K562 (cell line): ENCODE measurements around the gene INPP5D. TPM values are rescaled to one million over a fixed set of nuclear protein-coding genes. Genes with fewer than 3 reads are reported as not detected.

Source experiments
- ATAC-seq: fragments of 200-7000 bp; cut with Tn5 transposase; 3 replicates; pipeline ENCODE4 v1.9.1; 2020; ENCODE audit warnings: moderate library complexity
- BruUV-seq: library from RNA; stranded (reverse); fragments of 400-500 nt; replicated peaks from 2 replicates; lab custom pipeline; 2021; lab: Mats Ljungman, UMichigan
- CTCF ChIA-PET: fragments of 300-600 bp; formaldehyde crosslinking; extraction: SDS; loops from one replicate; lab custom pipeline; 2021; ENCODE audit warnings: low intra/inter-chr PET ratio; lab: Yijun Ruan, JAX
- POLR2A ChIA-PET: fragments of 300-600, 350-650 bp; sonication (Branson Sonifier 250); formaldehyde crosslinking; extraction: SDS; loops from one replicate; lab custom pipeline; 2021; ENCODE audit warnings: antibody characterized with exemption, inconsistent platforms; lab: Yijun Ruan, JAX
- DNase-seq, 4 experiments: peaks; one replicate each; pipeline versions ENCODE4 v3.0.0 to v3.0.0-alpha.2; 2011 to 2018; ENCODE audit warnings: low spot score in 3 of 4, mixed read lengths in 3 of 4; ENCODE audit errors: extremely low read depth in 1 of 4
- FAIRE-seq: peaks from 2 replicates; lab custom pipeline; 2011; peaks lifted over from hg19 to GRCh38; lab: Jason Lieb, UNC
- H2AFZ ChIP-seq: 2 replicates; pipeline ENCODE4 v1.6.0; 2011; ENCODE audit warnings: low read depth, low read length, control low read depth, inconsistent platforms
- H3K27ac ChIP-seq: fragments of 200-600 bp; 3 replicates; pipeline ENCODE4 v1.8.0; 2011; ENCODE audit warnings: low read depth, mild to moderate bottlenecking, control low read depth, inconsistent platforms, low read length, moderate library complexity, mixed read lengths; ENCODE audit errors: extremely low read depth
- H3K27me3 ChIP-seq, 2 experiments: fragments of 300-600 bp in 1 of 2; 2 replicates in 1 of 2; 3 replicates in 1 of 2; pipeline versions ENCODE4 v1.6.0 to v1.8.0; 2011; ENCODE audit warnings: inconsistent platforms in 2 of 2, low read length in 2 of 2, mild to moderate bottlenecking in 1 of 2, mixed read lengths in 1 of 2, moderate library complexity in 1 of 2; ENCODE audit not compliant: control insufficient read depth in 2 of 2, insufficient read depth in 2 of 2
- H3K36me3 ChIP-seq: fragments of 300-600 bp; 3 replicates; pipeline ENCODE4 v1.8.0; 2011; ENCODE audit warnings: mild to moderate bottlenecking, low read length, inconsistent platforms; ENCODE audit not compliant: control insufficient read depth, insufficient read depth
- H3K4me1 ChIP-seq, 2 experiments: fragments of 200-600 bp in 1 of 2; replicated peaks in 1 of 2; 2 replicates in 1 of 2; 3 replicates in 1 of 2; pipeline versions ENCODE4 v1.5.1 to v1.8.0; 2011; ENCODE audit warnings: inconsistent platforms in 2 of 2, low read length in 2 of 2, mild to moderate bottlenecking in 1 of 2, mixed read lengths in 1 of 2, moderate library complexity in 1 of 2; ENCODE audit not compliant: control insufficient read depth in 2 of 2, insufficient read depth in 2 of 2
- H3K4me2 ChIP-seq: 2 replicates; pipeline ENCODE4 v1.6.1; 2011; ENCODE audit warnings: low read length, control low read depth, inconsistent platforms, mixed read lengths; ENCODE audit not compliant: insufficient read depth
- H3K4me3 ChIP-seq: fragments of 200-600 bp; sonication (generic), shearing (Covaris generic); 2 replicates; pipeline ENCODE4 v1.5.1; 2016; ENCODE audit warnings: control low read depth, inconsistent platforms
- H3K79me2 ChIP-seq: fragments of 200-600 bp; 3 replicates; pipeline ENCODE4 v1.8.0; 2011; ENCODE audit warnings: low read length, inconsistent platforms; ENCODE audit not compliant: control insufficient read depth, insufficient read depth
- H3K9ac ChIP-seq, 2 experiments: 2 replicates each; pipeline versions ENCODE4 v1.6.0 to v1.6.1; 2011; ENCODE audit warnings: low read depth in 2 of 2, low read length in 2 of 2, control low read depth in 1 of 2, inconsistent platforms in 1 of 2, mild to moderate bottlenecking in 1 of 2, mixed read lengths in 1 of 2; ENCODE audit not compliant: insufficient read depth in 1 of 2
- H3K9me1 ChIP-seq: one replicate; pipeline ENCODE4 v1.6.0; 2011; ENCODE audit warnings: inconsistent platforms, mild to moderate bottlenecking, low read length, moderate library complexity; ENCODE audit not compliant: control insufficient read depth, insufficient read depth
- H3K9me3 ChIP-seq: replicated peaks from 2 replicates; pipeline ENCODE4 v1.5.1; 2011; ENCODE audit warnings: low read depth, low read length, inconsistent platforms; ENCODE audit not compliant: control insufficient read depth, insufficient read depth
- H4K20me1 ChIP-seq: replicated peaks from 2 replicates; pipeline ENCODE4 v1.6.1; 2011; ENCODE audit warnings: low read length, inconsistent platforms, mixed read lengths; ENCODE audit not compliant: control insufficient read depth, insufficient read depth
- ATF2 ChIP-seq: sonication (generic); formaldehyde crosslinking; IDR thresholded peaks from 2 replicates; pipeline ENCODE4 v1.8.1; 2022; ENCODE audit warnings: missing genetic modification reagents
- BRD9 ChIP-seq: fragments of 450-650 bp; IDR thresholded peaks from 2 replicates; pipeline ENCODE4 v1.6.1; 2018; ENCODE audit warnings: low read depth; ENCODE audit not compliant: partially characterized antibody
- NCOA2 ChIP-seq, 2 experiments: fragments of 450-650 bp; IDR thresholded peaks; 2 replicates each; pipeline ENCODE4 v1.6.1; 2018; ENCODE audit warnings: mild to moderate bottlenecking in 2 of 2, moderate library complexity in 1 of 2; ENCODE audit not compliant: partially characterized antibody in 2 of 2
- WGBS: fragments of 100-300 bp; shearing (Covaris generic); methylation state at CpG from one replicate; pipeline ENCODE4 v1.1.6; 2016; ENCODE audit warnings: low coverage, mixed read lengths; ENCODE audit not compliant: insufficient coverage; ENCODE audit errors: missing lambda C conversion rate; 5-methylcytosine and 5-hydroxymethylcytosine counted together
- in situ Hi-C: fragments of 300-500 bp; cut with MboI; formaldehyde crosslinking; loops from 4 replicates; pipeline ENCODE4 v1.15.0; 2018; ENCODE audit warnings: inconsistent platforms, mixed read lengths
- intact Hi-C: fragments of 100-400 bp; cut with micrococcal nuclease; formaldehyde crosslinking; loops from 2 replicates; pipeline ENCODE4 v1.14.2; 2022
- polyA plus RNA-seq, 8 experiments: library from polyadenylated mRNA; depleted of rRNA in 4 of 8; stranded (reverse) in 5 of 8; unstranded in 3 of 8; fragments of >200 nt; fragmentation: Nextera tagmentation in 2 of 8; fragmentation: Illumina TruSeq in 1 of 8; extraction: Ambion mirVana in 2 of 8; extraction: Trizol in 1 of 8; gene quantifications; 2 replicates each; pipeline versions ENCODE4 v1.2.1 to v1.2.3, GENCODE V29; 2011 to 2014; ENCODE audit warnings: inconsistent platforms in 1 of 8, missing spikeins in 1 of 8
- total RNA-seq, 7 experiments: library from RNA; depleted of rRNA in 6 of 7; stranded (reverse); fragments of >200 nt in 6 of 7; fragmentation: Illumina TruSeq in 2 of 7; extraction: Trizol in 2 of 7; gene quantifications; 2 replicates each; pipeline versions ENCODE4 v1.2.1 to v1.2.3, GENCODE V29; 2011 to 2021; ENCODE audit warnings: low replicate concordance in 1 of 7

Gene INPP5D
- total and polyA plus RNA-seq, 9 of the 15 experiments (the other 6 are each of a cell fraction or from before 2014, with no cell fraction given): 0.55 to 6.2 (median 2.2) TPM

- FAIRE-seq (no peak), ATAC-seq (no peak), DNase-seq (no peak)
- H2AFZ ChIP-seq: no peak overlapping the region
- ChIA-PET POLR2A (no interaction called here), CTCF (no interaction called here)
- intact Hi-C loops: no loop called here
- WGBS: 52% methylated on average over 12 of the region's 13 CpGs
- H3K9ac ChIP-seq: peak overlapping the region in 1 of 2 experiments; percentile 45; a peak in 2 of 4 replicates
- H3K27ac ChIP-seq: no peak overlapping the region
- peaks cover 0 to 13% of the 10 kb centered on the region in 2 experiments; a peak in 2 of 5 replicates for H3K4me1 ChIP-seq
- no peak for TF ChIP-seq BRD9
- no peak for TF ChIP-seq NCOA2 (IDR thresholded peaks at IDR 0.05; ENCODE audit: partially characterized antibody in 2 of 2)
- no peak for TF ChIP-seq ATF2 (CRISPR knock-in tag)
- no peaks in the 10 kb centered on the region for H3K27me3 ChIP-seq
- H4K20me1 ChIP-seq: no peaks in the 10 kb centered on the region
- in situ Hi-C loops: no loop called here
- no peaks in the 10 kb centered on the region for H3K79me2 ChIP-seq
- no peaks in the 10 kb centered on the region for H3K9me1 ChIP-seq
- BruUV-seq: no TSS peak
- H3K36me3 ChIP-seq: no peaks in the 10 kb centered on the region
- no peaks in the 10 kb centered on the region for H3K9me3 ChIP-seq
- no peak overlapping the region for H3K4me2 ChIP-seq
- no peak overlapping the region for H3K4me3 ChIP-seq
Measured at GRCh38 chr2:233117351-233117750, 57.2 kb downstream of the INPP5D start.
